ENCODE data around the gene FOLH1. TPM values are rescaled to one million over a fixed set of nuclear protein-coding genes. Genes with fewer than 3 reads are reported as not detected.
"Not testable (repeated sequence)": the region's sequence is repeated elsewhere in the genome, so short reads cannot be mapped to it uniquely, and the experiment has no call there.

Gene FOLH1
- total RNA-seq, 2 donors from 2014 or later: 0.35 to 1.6 TPM

- H3K4me3 ChIP-seq (ENCODE audit: low read length); H3K9ac ChIP-seq (ENCODE audit: extremely low read depth, low read length, poor library complexity, severe bottlenecking); H3K27me3 ChIP-seq (ENCODE audit: control insufficient read depth, insufficient read depth, low read length, poor library complexity, severe bottlenecking); H3K27ac Mint-ChIP-seq; H3K4me3 Mint-ChIP-seq; DNase-seq; H3K9me3 Mint-ChIP-seq; H3K4me1 Mint-ChIP-seq; H3K4me1 ChIP-seq (ENCODE audit: control insufficient read depth, insufficient read depth, low read length); H3K36me3 Mint-ChIP-seq (ENCODE audit: low read depth); H3K36me3 ChIP-seq (ENCODE audit: control insufficient read depth, insufficient read depth, low read length); H3K27me3 Mint-ChIP-seq (ENCODE audit: insufficient read depth); H3K27ac ChIP-seq (ENCODE audit: low read depth, low read length): not testable (repeated sequence)
- H3K9me3 ChIP-seq (ENCODE audit: control insufficient read depth, low read length): peaks cover 13% of the 10 kb centered on the region
- peak; percentile 76 for TF ChIP-seq CTCF (conservative IDR thresholded peaks at IDR 0.05)
- WGBS, 2 experiments (ENCODE audit: insufficient coverage in 1 of 2, insufficient read length in 1 of 2): 79 to 100% methylated on average over 1 to 2 of the region's 2 CpGs
Measured at GRCh38 chr11:49229136-49229535, 20.7 kb upstream of the FOLH1 start.

- H3K27me3 ChIP-seq (ENCODE audit: control insufficient read depth, insufficient read depth, low read length, poor library complexity, severe bottlenecking); H3K4me1 Mint-ChIP-seq; H3K27ac ChIP-seq (ENCODE audit: low read depth, low read length); H3K4me3 ChIP-seq (ENCODE audit: low read length); H3K9me3 Mint-ChIP-seq; H3K27me3 Mint-ChIP-seq (ENCODE audit: insufficient read depth); H3K27ac Mint-ChIP-seq; DNase-seq; H3K36me3 ChIP-seq (ENCODE audit: control insufficient read depth, insufficient read depth, low read length); H3K9ac ChIP-seq (ENCODE audit: extremely low read depth, low read length, poor library complexity, severe bottlenecking); H3K4me3 Mint-ChIP-seq; H3K36me3 Mint-ChIP-seq (ENCODE audit: low read depth); H3K4me1 ChIP-seq (ENCODE audit: control insufficient read depth, insufficient read depth, low read length): not testable (repeated sequence)
- WGBS, 2 experiments (ENCODE audit: insufficient coverage in 1 of 2, insufficient read length in 1 of 2): 75 to 80% methylated on average over 4 to 6 of the region's 8 CpGs
- H3K9me3 ChIP-seq (ENCODE audit: control insufficient read depth, low read length): peaks cover 14% of the 10 kb centered on the region
Measured at GRCh38 chr11:49225255-49225785, 16.9 kb upstream of the FOLH1 start.

- Mint-ChIP-seq H3K9me3 (peaks cover under 1% of the 10 kb centered on the region), H3K36me3 (ENCODE audit: low read depth) (no peaks in the 10 kb centered on the region), H3K4me1 (no peaks in the 10 kb centered on the region), H3K27me3 (ENCODE audit: insufficient read depth) (no peaks in the 10 kb centered on the region), H3K4me3 (no peak overlapping the region), H3K27ac (no peak overlapping the region)
- no peak for DNase-seq
- no peak overlapping the region for H3K4me3 ChIP-seq (ENCODE audit: low read length)
- H3K9me3 ChIP-seq (ENCODE audit: control insufficient read depth, low read length): peaks cover 18% of the 10 kb centered on the region
- 80 to 94% methylated on average over 1 to 4 of the region's 5 CpGs for WGBS, 2 experiments (ENCODE audit: insufficient coverage in 1 of 2, insufficient read length in 1 of 2)
- no peaks in the 10 kb centered on the region for H3K27me3 ChIP-seq (ENCODE audit: control insufficient read depth, insufficient read depth, low read length, poor library complexity, severe bottlenecking)
- no peak overlapping the region for H3K9ac ChIP-seq (ENCODE audit: extremely low read depth, low read length, poor library complexity, severe bottlenecking)
- no peak overlapping the region for H3K27ac ChIP-seq (ENCODE audit: low read depth, low read length)
- H3K4me1 ChIP-seq (ENCODE audit: control insufficient read depth, insufficient read depth, low read length): no peaks in the 10 kb centered on the region
- H3K36me3 ChIP-seq (ENCODE audit: control insufficient read depth, insufficient read depth, low read length): no peaks in the 10 kb centered on the region
- TF ChIP-seq CTCF (conservative IDR thresholded peaks at IDR 0.05): peak; percentile 25
Measured at GRCh38 chr11:49221112-49221511, 12.7 kb upstream of the FOLH1 start.

- Mint-ChIP-seq H3K27me3 (ENCODE audit: insufficient read depth) (peaks cover 2% of the 10 kb centered on the region), H3K4me1 (no peaks in the 10 kb centered on the region), H3K9me3 (peaks cover 14% of the 10 kb centered on the region), H3K36me3 (ENCODE audit: low read depth) (no peaks in the 10 kb centered on the region), H3K27ac (no peak overlapping the region), H3K4me3 (no peak overlapping the region)
- 42% methylated on average over 2 of the region's 2 CpGs; no CpG with 5 or more reads in 1 of the 2 experiments for WGBS, 2 experiments (ENCODE audit: insufficient coverage in 1 of 2, insufficient read length in 1 of 2)
- Histone ChIP-seq H3K4me3 (ENCODE audit: low read length) (no peak overlapping the region), H3K9ac (ENCODE audit: extremely low read depth, low read length, poor library complexity, severe bottlenecking) (no peak overlapping the region), H3K9me3 (ENCODE audit: control insufficient read depth, low read length) (peaks cover 15% of the 10 kb centered on the region), H3K4me1 (ENCODE audit: control insufficient read depth, insufficient read depth, low read length) (no peaks in the 10 kb centered on the region), H3K27ac (ENCODE audit: low read depth, low read length) (no peak overlapping the region), H3K27me3 (ENCODE audit: control insufficient read depth, insufficient read depth, low read length, poor library complexity, severe bottlenecking) (no peaks in the 10 kb centered on the region), H3K36me3 (ENCODE audit: control insufficient read depth, insufficient read depth, low read length) (no peaks in the 10 kb centered on the region)
- no peak for DNase-seq
- no peak for TF ChIP-seq CTCF (conservative IDR thresholded peaks at IDR 0.05)
Measured at GRCh38 chr11:49213026-49213560, 4.7 kb upstream of the FOLH1 start.

GRCh38 chr11:49206999-49207398 is 1.4 kb downstream of the FOLH1 start:
- H3K27me3 Mint-ChIP-seq (ENCODE audit: insufficient read depth): peaks cover 13% of the 10 kb centered on the region
- H3K27ac ChIP-seq (ENCODE audit: low read depth, low read length); H3K9ac ChIP-seq (ENCODE audit: extremely low read depth, low read length, poor library complexity, severe bottlenecking); H3K4me1 Mint-ChIP-seq; H3K9me3 ChIP-seq (ENCODE audit: control insufficient read depth, low read length); H3K4me1 ChIP-seq (ENCODE audit: control insufficient read depth, insufficient read depth, low read length); H3K4me3 Mint-ChIP-seq; H3K27ac Mint-ChIP-seq; H3K36me3 Mint-ChIP-seq (ENCODE audit: low read depth); H3K4me3 ChIP-seq (ENCODE audit: low read length); H3K27me3 ChIP-seq (ENCODE audit: control insufficient read depth, insufficient read depth, low read length, poor library complexity, severe bottlenecking); H3K36me3 ChIP-seq (ENCODE audit: control insufficient read depth, insufficient read depth, low read length); DNase-seq: not testable (repeated sequence)
- peaks cover 24% of the 10 kb centered on the region for H3K9me3 Mint-ChIP-seq
- 72 to 86% methylated on average over 3 to 6 of the region's 6 CpGs for WGBS, 2 experiments (ENCODE audit: insufficient coverage in 1 of 2, insufficient read length in 1 of 2)
